Measurements from ENCODE around the gene ZNF181. TPM values are rescaled to one million over a fixed set of nuclear protein-coding genes. Genes with fewer than 3 reads are reported as not detected.

ZNF181 gene
- total and polyA plus RNA-seq, 2 of the 8 experiments (the other 6 are each of a cell fraction or from before 2014, with no cell fraction given), result 2.8 to 7.5 TPM

- TF ChIP-seq KDM4A (IDR thresholded peaks at IDR 0.05; ENCODE audit: low read depth, low read length, severe bottlenecking) (no peak), HDAC2 (IDR thresholded peaks at IDR 0.05; ENCODE audit: borderline replicate concordance in 1 of 2, low read depth in 2 of 2, low read length in 2 of 2) (no peak)
Measured at GRCh38 chr19:34732612-34733211, 1.3 kb upstream of the ZNF181 start (continued).
